H1 (cell line): Measurements from ENCODE around the gene RASAL2. TPM values are rescaled to one million over a fixed set of nuclear protein-coding genes. Genes with fewer than 3 reads are reported as not detected.

Experiments used
- CHD7 ChIP-seq: fragments of 300-600 bp; sonication (generic); IDR thresholded peaks from 2 replicates; pipeline ENCODE4 v1.7.1; 2012; ENCODE audit warnings: low read length, moderate library complexity, mild to moderate bottlenecking, inconsistent platforms; ENCODE audit not compliant: insufficient replicate concordance
- TCF12 ChIP-seq: IDR thresholded peaks from 2 replicates; pipeline ENCODE4 v1.6.1; 2011; ENCODE audit warnings: low read depth, mild to moderate bottlenecking, low read length
- polyA plus RNA-seq, 7 experiments: library from polyadenylated mRNA; depleted of rRNA in 3 of 7; stranded (reverse) in 5 of 7; unstranded in 2 of 7; fragments of >200 nt in 5 of 7; fragments of 200-250 nt in 2 of 7; gene quantifications; 1 replicate in 5 of 7; 2 replicates in 1 of 7; 4 replicates in 1 of 7; pipeline versions ENCODE4 v1.2.1 to v1.2.3, GENCODE V29; 2011 to 2013; ENCODE audit warnings: missing spikeins in 2 of 7, mixed read lengths in 2 of 7
- total RNA-seq: library from RNA; stranded (reverse); fragmentation: NEBNext Ultra II Directional; extraction: Animal tissue kit (Norgen Biotek cat#: 25700); gene quantifications from 2 replicates; pipeline ENCODE4 v1.2.1, GENCODE V29; 2021

Gene RASAL2
- total and polyA plus RNA-seq, 2 of the 8 experiments (the other 6 are each of a cell fraction or from before 2014, with no cell fraction given) = 15.9 to 32.5 TPM

- no peak for TF ChIP-seq CHD7
- no peak for TF ChIP-seq TCF12
Observed at GRCh38 chr1:178504286-178504685, 410.4 kb downstream of the RASAL2 start (continued).
